WTC11 (cell line): Measurements from ENCODE around the gene GPC6. TPM values are rescaled to one million over a fixed set of nuclear protein-coding genes. Genes with fewer than 3 reads are reported as not detected.

Source experiments
- ATAC-seq: fragments of 200-7000 bp; cut with Tn5 transposase; 2 replicates; pipeline ENCODE4 v1.10.0; 2021; ENCODE audit warnings: mild to moderate bottlenecking, moderate library complexity
- CTCF ChIA-PET: fragments of 300-600 bp; sonication (Branson Sonifier 250); formaldehyde crosslinking; loops from one replicate; lab custom pipeline; 2021; ENCODE audit warnings: antibody characterized with exemption; lab: Charles Lee
- POLR2A ChIA-PET: fragments of 350-600 bp; sonication (Branson Sonifier 250); formaldehyde crosslinking; loops from one replicate; lab custom pipeline; 2021; ENCODE audit warnings: antibody characterized with exemption; lab: Charles Lee
- DNase-seq: peaks from one replicate; pipeline ENCODE4 v3.0.0; 2021; ENCODE audit warnings: low spot score
- H3K27ac Mint-ChIP-seq: 2 replicates; pipeline ENCODE4 v1.8.0; 2021; ENCODE audit warnings: mixed read lengths
- H3K27me3 Mint-ChIP-seq: 2 replicates; pipeline ENCODE4 v1.8.0; 2021; ENCODE audit warnings: low read depth, mild to moderate bottlenecking, moderate library complexity, mixed read lengths
- H3K36me3 Mint-ChIP-seq: 2 replicates; pipeline ENCODE4 v1.8.0; 2021; ENCODE audit warnings: mixed read lengths
- H3K4me1 Mint-ChIP-seq: 2 replicates; pipeline ENCODE4 v1.8.0; 2022; ENCODE audit warnings: mixed read lengths
- H3K4me3 Mint-ChIP-seq: 2 replicates; pipeline ENCODE4 v1.8.0; 2021; ENCODE audit warnings: mild to moderate bottlenecking, moderate library complexity, mixed read lengths
- H3K9me3 Mint-ChIP-seq: 2 replicates; pipeline ENCODE4 v1.8.0; 2021; ENCODE audit warnings: mixed read lengths
- CREM ChIP-seq: sonication (generic); formaldehyde crosslinking; IDR thresholded peaks from 2 replicates; pipeline ENCODE4 v1.8.1; 2022; ENCODE audit warnings: mild to moderate bottlenecking, missing genetic modification reagents, moderate library complexity
- EMX1 ChIP-seq: fragments of 250-450 bp; sonication (Bioruptor Pico); IDR thresholded peaks from 2 replicates; pipeline ENCODE4 v1.8.0; 2021; ENCODE audit warnings: mild to moderate bottlenecking
- ESRRA ChIP-seq: sonication (generic); formaldehyde crosslinking; IDR thresholded peaks from 2 replicates; pipeline ENCODE4 v1.8.1; 2022; ENCODE audit warnings: mild to moderate bottlenecking, missing genetic modification reagents, borderline replicate concordance
- ETV6 ChIP-seq: sonication (generic); formaldehyde crosslinking; IDR thresholded peaks from 2 replicates; pipeline ENCODE4 v1.8.1; 2022; ENCODE audit warnings: mild to moderate bottlenecking, missing genetic modification reagents
- FOXJ3 ChIP-seq: sonication (generic); formaldehyde crosslinking; IDR thresholded peaks from 2 replicates; pipeline ENCODE4 v1.9.0; 2021; ENCODE audit warnings: missing genetic modification reagents, mild to moderate bottlenecking, borderline replicate concordance
- FOXK1 ChIP-seq: sonication (generic); formaldehyde crosslinking; IDR thresholded peaks from 2 replicates; pipeline ENCODE4 v1.8.0; 2022; ENCODE audit warnings: mild to moderate bottlenecking, moderate library complexity, missing genetic modification reagents
- IRF2 ChIP-seq: sonication (generic); formaldehyde crosslinking; IDR thresholded peaks from 2 replicates; pipeline ENCODE4 v1.8.0; 2022; ENCODE audit warnings: low read depth, missing genetic modification reagents, borderline replicate concordance
- MYBL2 ChIP-seq: sonication (generic); formaldehyde crosslinking; IDR thresholded peaks from 2 replicates; pipeline ENCODE4 v1.8.1; 2023; ENCODE audit warnings: mild to moderate bottlenecking, moderate library complexity, missing genetic modification reagents
- NFYB ChIP-seq: sonication (generic); formaldehyde crosslinking; conservative IDR thresholded peaks from 2 replicates; pipeline ENCODE4 v1.8.0; 2022; ENCODE audit warnings: low read depth, missing genetic modification reagents
- NR1H2 ChIP-seq: sonication (generic); formaldehyde crosslinking; IDR thresholded peaks from 2 replicates; pipeline ENCODE4 v1.9.0; 2021; ENCODE audit warnings: mild to moderate bottlenecking, moderate library complexity, missing genetic modification reagents
- OVOL2 ChIP-seq: fragments of 250-450 bp; sonication (Bioruptor Pico); IDR thresholded peaks from 2 replicates; pipeline ENCODE4 v1.9.0; 2021; ENCODE audit warnings: mild to moderate bottlenecking, borderline replicate concordance
- SOX15 ChIP-seq: fragments of 250-450 bp; sonication (Bioruptor Pico); IDR thresholded peaks from 2 replicates; pipeline ENCODE4 v1.9.0; 2021; ENCODE audit warnings: mild to moderate bottlenecking
- TCF7 ChIP-seq: sonication (generic); formaldehyde crosslinking; IDR thresholded peaks from 2 replicates; pipeline ENCODE4 v1.8.0; 2022; ENCODE audit warnings: mild to moderate bottlenecking, low read depth, missing genetic modification reagents, moderate library complexity
- TEAD1 ChIP-seq: sonication (generic); formaldehyde crosslinking; IDR thresholded peaks from 2 replicates; pipeline ENCODE4 v1.8.0; 2022; ENCODE audit warnings: mild to moderate bottlenecking, missing genetic modification reagents
- ZNF219 ChIP-seq: sonication (generic); formaldehyde crosslinking; IDR thresholded peaks from 2 replicates; pipeline ENCODE4 v1.8.0; 2023; ENCODE audit warnings: missing genetic modification reagents, mild to moderate bottlenecking, borderline replicate concordance
- ZNF396 ChIP-seq: fragments of 250-450 bp; sonication (Bioruptor Pico); IDR thresholded peaks from 2 replicates; pipeline ENCODE4 v1.8.0; 2021; ENCODE audit warnings: mild to moderate bottlenecking, moderate library complexity, borderline replicate concordance
- total RNA-seq: library from RNA; stranded (reverse); gene quantifications from 3 replicates; pipeline ENCODE4 v1.2.3, GENCODE V29; 2021
- TF ChIP-seq, protein P1 (sequence below): sonication (generic); formaldehyde crosslinking; IDR thresholded peaks from 2 replicates; pipeline ENCODE4 v1.8.1; 2022; ENCODE audit warnings: mild to moderate bottlenecking, missing genetic modification reagents, moderate library complexity, borderline replicate concordance
- TF ChIP-seq, protein P2 (sequence below): sonication (generic); formaldehyde crosslinking; IDR thresholded peaks from 2 replicates; pipeline ENCODE4 v1.8.0; 2023; ENCODE audit warnings: missing genetic modification reagents
- TF ChIP-seq, protein P3 (sequence below): fragments of 250-450 bp; sonication (Bioruptor Pico); IDR thresholded peaks from 2 replicates; pipeline ENCODE4 v2.1.2; 2022; ENCODE audit warnings: mild to moderate bottlenecking, moderate library complexity
- TF ChIP-seq, protein P4 (sequence below): sonication (generic); formaldehyde crosslinking; IDR thresholded peaks from 2 replicates; pipeline ENCODE4 v1.8.1; 2022; ENCODE audit warnings: missing genetic modification reagents, borderline replicate concordance

GPC6 gene
- total RNA-seq, 1 experiment from 2014 or later, result 19.5 TPM

DNA sequence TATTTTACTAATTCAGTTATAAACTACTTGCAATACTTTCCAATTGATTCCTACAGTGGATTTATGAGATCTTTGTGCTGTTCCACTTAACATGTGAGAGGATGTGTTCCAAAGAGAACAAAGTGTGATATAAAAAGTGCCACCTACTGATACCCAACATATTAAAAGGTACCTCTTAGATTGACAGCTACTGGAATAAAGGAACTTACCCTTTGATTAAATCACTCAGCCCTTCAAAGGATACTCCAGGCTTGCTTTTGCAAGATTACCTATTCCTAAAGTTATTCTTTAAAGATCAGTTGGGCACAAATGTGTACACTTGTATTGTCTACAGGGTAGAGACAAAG, 1187.0 kb downstream of the GPC6 start:
- CTCF ChIA-PET, result interaction anchor here (0.6 kb wide), 1 partner anchor 75 kb away, joined by 3 read pairs; no protein-coding TSS in a partner anchor
- Mint-ChIP-seq H3K27me3 (no peaks in the 10 kb centered on the region), H3K27ac (no peak overlapping the region), H3K36me3 (0 out of 2 replicates have a peak, but pooled peaks cover 6% of the 10 kb centered on the region), H3K4me3 (no peak overlapping the region), H3K9me3 (peaks cover 18% of the 10 kb centered on the region), H3K4me1 (peaks cover 7% of the 10 kb centered on the region)
- ATAC-seq (no peak), DNase-seq (no peak)
- TF ChIP-seq TCF7 (no peak), ESRRA (CRISPR knock-in tag) (no peak), SOX15 (CRISPR knock-in tag) (no peak), ETV6 (no peak), OVOL2 (CRISPR knock-in tag) (no peak), MYBL2 (no peak), ZNF396 (CRISPR knock-in tag) (no peak), FOXJ3 (no peak), TEAD1 (no peak)
- TF ChIP-seq, protein P1, sequence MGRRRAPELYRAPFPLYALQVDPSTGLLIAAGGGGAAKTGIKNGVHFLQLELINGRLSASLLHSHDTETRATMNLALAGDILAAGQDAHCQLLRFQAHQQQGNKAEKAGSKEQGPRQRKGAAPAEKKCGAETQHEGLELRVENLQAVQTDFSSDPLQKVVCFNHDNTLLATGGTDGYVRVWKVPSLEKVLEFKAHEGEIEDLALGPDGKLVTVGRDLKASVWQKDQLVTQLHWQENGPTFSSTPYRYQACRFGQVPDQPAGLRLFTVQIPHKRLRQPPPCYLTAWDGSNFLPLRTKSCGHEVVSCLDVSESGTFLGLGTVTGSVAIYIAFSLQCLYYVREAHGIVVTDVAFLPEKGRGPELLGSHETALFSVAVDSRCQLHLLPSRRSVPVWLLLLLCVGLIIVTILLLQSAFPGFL (CRISPR knock-in tag), result no peak
- POLR2A ChIA-PET, result no interaction called here

DNA sequence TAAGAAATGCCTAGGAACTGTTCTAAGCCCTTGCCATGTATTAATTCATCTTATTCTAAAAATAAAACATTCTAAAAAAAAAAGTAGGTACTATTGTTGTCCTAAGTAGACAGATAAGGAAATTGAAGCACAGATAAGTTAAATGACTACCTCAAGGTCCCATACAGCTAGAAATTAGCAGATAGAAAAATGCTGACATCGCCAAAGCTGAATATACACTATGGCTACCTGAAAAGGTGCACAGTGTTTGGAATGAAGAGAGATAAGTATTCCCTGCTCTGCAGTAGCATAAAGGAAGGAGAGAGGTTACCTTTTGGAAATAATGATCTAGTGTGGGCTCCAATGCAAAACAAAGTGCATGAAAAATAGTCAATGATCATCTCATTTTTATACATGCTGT, 1187.5 kb downstream of the GPC6 start:
- Mint-ChIP-seq H3K4me1 (peaks cover 9% of the 10 kb centered on the region), H3K4me3 (no peak overlapping the region), H3K36me3 (0 out of 2 replicates have a peak, but pooled peaks cover 6% of the 10 kb centered on the region), H3K27ac (no peak overlapping the region), H3K27me3 (no peaks in the 10 kb centered on the region), H3K9me3 (peaks cover 13% of the 10 kb centered on the region)
- ATAC-seq, result no peak
- ChIA-PET CTCF (interaction anchor here (0.6 to 1.7 kb wide), 2 partner anchors 19 to 74 kb away, joined by 3 to 4 read pairs; no protein-coding TSS in a partner anchor), POLR2A (no interaction called here)
- TF ChIP-seq ETV6 (no peak), NR1H2 (CRISPR knock-in tag) (no peak), FOXK1 (CRISPR knock-in tag) (no peak), NFYB (CRISPR knock-in tag) (no peak), IRF2 (CRISPR knock-in tag) (no peak), ZNF219 (CRISPR knock-in tag) (no peak), EMX1 (CRISPR knock-in tag) (no peak), SOX15 (CRISPR knock-in tag) (no peak), CREM (CRISPR knock-in tag) (no peak)
- TF ChIP-seq, protein P2, sequence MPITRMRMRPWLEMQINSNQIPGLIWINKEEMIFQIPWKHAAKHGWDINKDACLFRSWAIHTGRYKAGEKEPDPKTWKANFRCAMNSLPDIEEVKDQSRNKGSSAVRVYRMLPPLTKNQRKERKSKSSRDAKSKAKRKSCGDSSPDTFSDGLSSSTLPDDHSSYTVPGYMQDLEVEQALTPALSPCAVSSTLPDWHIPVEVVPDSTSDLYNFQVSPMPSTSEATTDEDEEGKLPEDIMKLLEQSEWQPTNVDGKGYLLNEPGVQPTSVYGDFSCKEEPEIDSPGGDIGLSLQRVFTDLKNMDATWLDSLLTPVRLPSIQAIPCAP (CRISPR knock-in tag), result no peak
- TF ChIP-seq, protein P1 (CRISPR knock-in tag), result no peak
- TF ChIP-seq, protein P3, sequence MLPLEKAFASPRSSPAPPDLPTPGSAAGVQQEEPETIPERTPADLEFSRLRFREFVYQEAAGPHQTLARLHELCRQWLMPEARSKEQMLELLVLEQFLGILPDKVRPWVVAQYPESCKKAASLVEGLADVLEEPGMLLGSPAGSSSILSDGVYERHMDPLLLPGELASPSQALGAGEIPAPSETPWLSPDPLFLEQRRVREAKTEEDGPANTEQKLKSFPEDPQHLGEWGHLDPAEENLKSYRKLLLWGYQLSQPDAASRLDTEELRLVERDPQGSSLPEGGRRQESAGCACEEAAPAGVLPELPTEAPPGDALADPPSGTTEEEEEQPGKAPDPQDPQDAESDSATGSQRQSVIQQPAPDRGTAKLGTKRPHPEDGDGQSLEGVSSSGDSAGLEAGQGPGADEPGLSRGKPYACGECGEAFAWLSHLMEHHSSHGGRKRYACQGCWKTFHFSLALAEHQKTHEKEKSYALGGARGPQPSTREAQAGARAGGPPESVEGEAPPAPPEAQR (CRISPR knock-in tag), result no peak
- TF ChIP-seq, protein P4, sequence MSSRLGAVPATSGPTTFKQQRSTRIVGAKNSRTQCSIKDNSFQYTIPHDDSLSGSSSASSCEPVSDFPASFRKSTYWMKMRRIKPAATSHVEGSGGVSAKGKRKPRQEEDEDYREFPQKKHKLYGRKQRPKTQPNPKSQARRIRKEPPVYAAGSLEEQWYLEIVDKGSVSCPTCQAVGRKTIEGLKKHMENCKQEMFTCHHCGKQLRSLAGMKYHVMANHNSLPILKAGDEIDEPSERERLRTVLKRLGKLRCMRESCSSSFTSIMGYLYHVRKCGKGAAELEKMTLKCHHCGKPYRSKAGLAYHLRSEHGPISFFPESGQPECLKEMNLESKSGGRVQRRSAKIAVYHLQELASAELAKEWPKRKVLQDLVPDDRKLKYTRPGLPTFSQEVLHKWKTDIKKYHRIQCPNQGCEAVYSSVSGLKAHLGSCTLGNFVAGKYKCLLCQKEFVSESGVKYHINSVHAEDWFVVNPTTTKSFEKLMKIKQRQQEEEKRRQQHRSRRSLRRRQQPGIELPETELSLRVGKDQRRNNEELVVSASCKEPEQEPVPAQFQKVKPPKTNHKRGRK (CRISPR knock-in tag), result no peak
- no peak for DNase-seq
